Posterior vena cava (tissue), 2 donors: Measurements from ENCODE around the gene AGK. TPM values are rescaled to one million over a fixed set of nuclear protein-coding genes. Genes with fewer than 3 reads are reported as not detected.
"Not testable (repeated sequence)": the region's sequence is repeated elsewhere in the genome, so short reads cannot be mapped to it uniquely, and the experiment has no call there.

Experiments used
- DNase-seq: peaks from one replicate; pipeline ENCODE4 v3.0.0-alpha.2; 2020; ENCODE audit warnings: low spot score
- intact Hi-C, 2 donors: fragments of 100-400 bp; cut with DNase I; formaldehyde crosslinking; loops; one replicate each; pipeline versions ENCODE4 v1.14.1 to v1.14.2; 2022 to 2023
- total RNA-seq, 2 donors: library from RNA; stranded (reverse); fragmentation: NEBNext Ultra II Directional; extraction: Animal tissue kit (Norgen Biotek cat#: 25700); gene quantifications; one replicate each; pipeline ENCODE4 v1.2.1, GENCODE V29; 2021
- donor health status: DM: yes; HTN: yes; CAD: no.
- donor health status: DM: yes; HTN: yes; CAD: no.

Gene AGK
- total RNA-seq, 2 donors from 2014 or later, result 21.2 to 21.6 TPM

DNA sequence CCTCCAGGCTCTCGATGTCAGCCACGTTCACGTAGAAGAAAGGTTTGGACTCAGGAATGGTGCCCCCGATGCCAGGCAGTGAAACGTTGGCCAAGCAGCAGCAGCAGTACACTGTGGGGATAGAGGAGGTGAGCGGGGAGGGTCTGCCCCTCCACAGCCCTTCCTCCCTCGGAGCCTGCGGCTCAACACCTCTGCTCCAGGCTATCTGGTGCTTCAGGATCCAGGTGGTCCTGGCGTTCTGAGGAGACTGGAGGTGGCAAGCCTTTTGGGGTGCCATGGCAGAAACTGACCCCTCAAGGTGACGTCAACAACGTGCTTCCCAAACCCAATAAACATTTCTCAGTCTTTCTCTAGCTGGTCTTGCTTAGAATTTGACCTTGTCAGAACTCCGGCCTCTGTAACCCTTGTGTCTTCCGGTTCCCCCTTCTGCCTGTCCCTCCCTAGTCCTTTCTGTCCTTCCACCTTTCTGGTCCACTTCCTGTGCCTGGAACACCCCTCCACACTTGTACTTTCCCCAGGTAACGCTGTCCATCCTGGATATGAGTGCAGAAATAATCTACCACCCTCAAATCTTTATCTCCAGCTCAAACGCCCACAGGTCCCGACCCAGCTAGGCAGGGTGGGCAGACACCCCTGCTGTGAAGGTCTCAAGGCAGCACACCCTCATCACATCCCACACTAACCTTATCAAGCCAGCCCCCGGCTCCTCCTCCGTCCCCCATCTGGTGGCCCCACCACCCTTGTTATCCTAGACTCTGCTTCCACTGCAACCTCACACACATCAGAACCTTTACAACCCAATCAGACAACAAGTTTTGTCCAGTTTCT, 114.2 kb downstream of the AGK start:
- no peak for DNase-seq

DNA sequence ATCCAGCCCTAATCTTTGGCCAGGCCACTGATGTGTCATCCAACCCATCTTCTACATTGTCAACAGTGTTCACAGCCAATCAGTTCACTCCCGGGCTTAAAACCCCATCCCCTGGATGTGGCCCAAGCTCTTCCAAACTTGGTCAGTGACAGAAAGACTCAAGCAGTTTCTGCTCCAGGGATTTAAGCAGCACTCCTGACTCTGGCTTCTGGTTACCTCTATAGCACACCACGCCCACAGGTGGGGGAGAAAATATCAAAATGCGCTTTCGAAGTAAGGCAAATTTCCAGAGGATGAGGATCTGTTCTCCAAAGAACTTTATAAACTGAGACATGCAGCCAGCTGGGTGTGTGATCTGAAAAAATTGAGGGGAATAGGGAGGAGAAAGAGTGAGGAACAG, 114.9 kb downstream of the AGK start:
- DNase-seq, result no peak
- intact Hi-C loops, result no loop called here

More for the DNA sequence above, 114.2 kb downstream of the AGK start:
- intact Hi-C loops, result no loop called here

DNA sequence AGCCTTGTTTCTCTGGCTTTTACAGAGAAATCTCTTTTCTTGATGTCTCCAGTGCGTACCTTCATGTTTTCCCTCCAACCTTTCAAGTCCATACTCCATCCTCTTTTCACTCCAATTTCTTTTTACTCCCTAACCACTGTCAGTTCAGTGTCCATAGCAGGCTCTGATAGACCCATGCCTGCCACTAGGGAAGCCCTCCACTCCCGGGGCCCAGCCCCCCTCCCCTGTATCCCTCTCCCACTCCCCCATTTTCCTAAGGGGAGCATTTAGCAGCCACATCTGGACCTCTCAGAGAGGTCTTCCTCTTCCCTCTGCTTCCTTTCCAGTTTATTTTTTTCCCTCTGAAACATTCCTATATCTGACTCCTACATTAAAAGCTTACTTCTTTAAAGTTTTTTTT, 117.6 kb downstream of the AGK start:
- no peak for DNase-seq
- intact Hi-C loops, result no loop called here

DNA sequence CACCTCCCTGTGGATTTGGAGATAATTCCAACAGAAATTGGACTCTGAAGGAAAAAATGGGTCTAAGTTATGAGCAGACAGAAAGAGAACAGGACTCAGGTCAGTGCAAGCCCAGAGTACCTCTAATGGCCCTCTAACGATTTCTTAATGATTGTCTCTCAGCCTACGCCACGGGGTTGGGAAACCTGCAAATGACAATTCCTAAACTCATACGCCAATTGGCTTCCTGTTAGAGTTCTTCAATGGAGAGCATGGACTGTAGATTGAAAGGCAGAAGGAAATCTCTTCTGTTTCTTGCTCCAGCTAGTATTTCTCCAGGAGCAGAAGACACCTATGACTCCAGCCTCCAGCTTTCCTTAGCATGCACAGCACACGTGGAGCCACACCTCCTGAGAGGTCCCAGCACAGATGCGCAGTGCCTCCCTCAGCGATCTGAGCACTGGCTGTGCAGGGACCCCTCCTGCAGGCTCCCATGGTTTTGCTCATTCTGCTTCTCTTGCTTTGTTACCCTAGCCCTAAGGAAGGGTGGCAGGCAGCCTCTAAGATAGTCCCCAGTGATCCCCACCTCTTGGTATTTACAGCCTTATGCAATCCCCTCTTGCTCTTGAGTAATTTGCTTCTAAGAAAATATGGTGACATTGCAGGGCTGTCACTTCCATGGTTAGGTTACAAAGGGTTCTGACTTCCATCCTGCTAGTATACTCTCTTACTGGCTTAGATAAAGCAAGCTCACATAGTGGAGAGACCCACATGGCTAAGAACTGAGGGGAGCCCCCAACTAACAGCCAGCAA, 120.7 kb downstream of the AGK start:
- intact Hi-C loops, result no loop called here
- no peak for DNase-seq

DNA sequence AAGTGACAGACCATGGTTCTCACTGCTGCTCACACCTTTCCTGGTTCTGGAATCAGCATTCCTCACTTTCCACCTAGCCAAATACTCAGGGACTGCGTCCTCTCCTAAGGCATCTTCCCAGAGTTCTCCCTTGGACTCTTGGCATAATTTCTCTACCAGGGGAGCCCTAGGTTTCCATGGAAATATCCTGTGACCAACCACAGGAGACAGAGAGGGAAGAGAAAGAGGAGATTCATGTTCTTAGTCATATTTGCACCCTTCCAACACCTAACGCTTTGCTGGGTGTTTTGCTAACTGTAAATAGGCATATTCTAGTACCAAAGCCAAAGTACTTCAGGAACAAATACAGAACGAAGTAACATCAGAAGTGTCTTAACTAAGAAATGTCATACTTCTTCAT, 122.1 kb downstream of the AGK start:
- no peak for DNase-seq
- intact Hi-C loops, result no loop called here

DNA sequence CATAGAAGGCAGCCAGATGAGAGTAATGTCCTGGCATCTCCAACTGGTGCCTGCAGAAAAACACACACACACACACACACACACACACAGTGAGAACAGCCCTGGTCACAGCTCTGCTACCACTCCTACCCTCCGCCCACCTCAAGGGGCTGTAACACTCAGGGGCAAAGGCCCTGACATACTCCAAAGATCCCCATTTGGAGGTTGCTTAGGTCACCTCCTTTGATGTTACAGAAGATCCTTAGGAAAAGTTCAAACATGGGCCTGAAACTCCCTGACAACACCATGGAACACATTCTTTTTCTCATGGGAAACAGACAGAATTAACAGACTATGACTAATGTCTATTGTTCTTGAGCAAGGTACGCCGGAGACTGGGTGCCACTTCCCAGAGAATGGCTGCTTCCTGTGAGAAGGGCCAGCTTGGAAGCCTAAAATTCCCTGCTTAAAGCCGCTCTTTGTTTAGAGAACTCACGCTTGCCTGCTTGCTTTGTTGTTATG, 123.0 kb downstream of the AGK start:
- DNase-seq, result no peak
- intact Hi-C loops, result no loop called here

DNA sequence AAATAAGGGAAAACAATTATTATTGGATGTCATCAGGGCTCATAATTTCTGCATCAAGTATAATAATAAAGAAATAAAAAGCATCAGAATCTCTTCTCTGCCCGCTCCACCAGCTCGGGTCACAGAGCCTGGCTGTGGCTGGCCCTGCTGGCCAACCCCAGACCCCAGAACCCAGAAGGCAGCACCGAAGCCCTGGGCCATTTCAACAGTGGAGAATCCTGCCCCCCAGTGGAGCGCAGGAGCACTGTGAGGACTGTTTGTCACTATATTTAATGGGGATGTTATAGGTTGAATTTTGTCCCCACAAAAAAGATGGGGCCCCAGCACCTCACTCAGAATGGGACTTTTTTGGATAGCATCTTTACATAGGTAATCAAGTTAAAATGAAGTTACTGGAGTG, 123.5 kb downstream of the AGK start:
- DNase-seq, result no peak
- intact Hi-C loops, result no loop called here

DNA sequence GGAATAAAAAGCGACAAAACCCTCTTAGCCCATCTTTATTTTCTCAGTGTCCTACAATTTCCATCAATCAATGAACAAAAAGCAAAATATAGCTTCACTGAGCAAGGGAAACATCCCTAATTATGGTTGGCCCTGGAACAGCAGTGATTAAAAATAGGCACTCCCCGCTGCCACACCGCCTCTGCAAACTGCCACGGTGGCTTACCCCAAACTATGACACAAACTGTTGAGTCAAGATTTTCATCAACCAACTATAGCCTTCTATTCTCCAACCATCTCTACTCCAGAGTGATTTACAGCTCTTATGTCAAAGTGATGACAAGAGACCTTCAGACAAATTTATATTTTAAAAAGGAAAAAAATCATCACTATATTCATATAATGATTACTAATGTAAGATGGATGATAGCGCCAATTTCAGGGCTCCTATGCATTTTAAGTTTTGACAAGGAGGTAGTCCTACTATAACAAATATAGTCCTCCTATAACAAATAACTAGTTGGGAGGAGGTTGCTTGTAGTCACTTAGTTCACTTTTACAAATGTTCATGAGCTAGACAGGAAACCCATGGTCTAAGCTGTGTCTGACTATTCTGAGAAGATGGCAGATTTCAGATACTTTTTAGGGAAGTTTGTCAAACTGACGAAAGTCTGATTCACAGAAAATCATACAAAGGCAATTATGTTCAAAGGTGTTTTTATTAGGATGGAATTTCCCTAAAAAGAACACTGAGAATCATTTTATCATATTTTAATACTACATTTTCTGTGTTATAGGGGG, 124.4 kb downstream of the AGK start:
- DNase-seq, result no peak
- intact Hi-C loops, result no loop called here

DNA sequence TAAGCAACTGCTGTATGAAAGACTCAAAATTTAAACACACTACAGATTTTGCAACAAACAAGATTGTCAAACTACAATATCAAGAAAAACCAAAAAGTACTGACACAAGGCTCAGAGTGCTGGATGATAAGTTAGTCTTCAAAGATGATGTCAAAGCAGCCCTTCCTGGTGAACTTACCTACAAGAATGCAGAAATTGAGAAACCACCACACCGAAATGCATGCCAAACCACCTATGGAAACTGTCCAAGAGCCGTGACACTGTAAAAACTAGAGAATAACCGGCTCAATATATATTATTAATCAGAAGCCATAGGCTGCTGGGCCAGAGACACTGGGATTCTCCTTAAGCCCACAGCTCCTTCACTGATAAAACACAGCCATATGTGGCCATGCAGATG, 125.4 kb downstream of the AGK start:
- DNase-seq, result no peak
- intact Hi-C loops, result no loop called here

DNA sequence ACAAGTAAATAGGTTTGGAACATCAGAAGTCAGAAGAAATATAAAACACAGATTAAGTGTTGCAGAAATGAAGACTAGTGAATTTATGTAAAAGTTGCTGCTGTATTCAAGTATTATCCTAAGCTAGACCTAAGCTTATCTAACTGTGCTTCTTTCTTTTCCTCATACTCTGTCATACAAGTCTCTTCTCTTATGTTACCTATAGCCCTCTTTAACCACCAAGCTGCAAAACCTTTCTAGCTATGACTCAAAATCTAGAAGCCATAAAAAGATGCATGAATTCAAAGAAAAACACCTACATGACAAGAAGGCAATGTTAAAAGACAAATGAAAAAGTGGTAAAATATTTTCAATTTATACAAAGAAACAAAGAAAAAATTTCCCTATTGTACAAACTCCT, 127.8 kb downstream of the AGK start:
- intact Hi-C loops, result no loop called here
- no peak for DNase-seq

DNA sequence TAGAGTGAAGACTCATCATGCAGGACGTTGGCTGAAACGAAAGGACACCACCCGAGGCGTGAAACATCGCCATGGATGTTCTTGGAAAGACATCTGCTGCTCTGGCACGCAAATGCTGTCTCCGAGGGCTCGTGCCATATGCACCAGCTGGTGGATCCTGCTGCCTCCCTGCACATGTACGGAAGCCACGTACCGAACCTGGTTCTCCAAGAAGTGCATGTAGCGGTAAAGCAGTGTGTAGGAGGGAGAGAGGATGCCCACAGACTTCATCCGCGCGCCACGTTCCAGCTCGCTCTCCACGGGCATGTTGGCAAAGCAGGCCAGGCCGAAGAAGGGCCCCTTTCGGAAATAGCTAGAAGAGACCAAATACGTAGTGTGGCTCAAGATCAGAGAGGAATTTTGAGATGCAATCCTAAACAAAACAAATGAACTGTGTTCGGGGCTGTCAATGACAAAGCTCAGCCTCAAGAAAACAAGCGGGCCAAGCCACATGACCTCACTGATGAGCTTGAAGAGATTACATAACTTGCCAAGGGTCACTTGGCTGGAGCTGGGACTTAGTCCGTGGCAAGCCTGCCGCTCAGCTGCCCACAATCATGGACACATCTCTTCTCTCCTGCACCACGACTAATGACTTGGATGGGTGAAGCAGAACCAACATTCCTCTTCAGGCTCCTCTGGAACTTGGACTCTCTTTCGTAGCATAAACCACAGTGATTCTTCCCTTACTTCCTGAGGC, 134.2 kb downstream of the AGK start:
- intact Hi-C loops, result no loop called here
- DNase-seq, result no peak

DNA sequence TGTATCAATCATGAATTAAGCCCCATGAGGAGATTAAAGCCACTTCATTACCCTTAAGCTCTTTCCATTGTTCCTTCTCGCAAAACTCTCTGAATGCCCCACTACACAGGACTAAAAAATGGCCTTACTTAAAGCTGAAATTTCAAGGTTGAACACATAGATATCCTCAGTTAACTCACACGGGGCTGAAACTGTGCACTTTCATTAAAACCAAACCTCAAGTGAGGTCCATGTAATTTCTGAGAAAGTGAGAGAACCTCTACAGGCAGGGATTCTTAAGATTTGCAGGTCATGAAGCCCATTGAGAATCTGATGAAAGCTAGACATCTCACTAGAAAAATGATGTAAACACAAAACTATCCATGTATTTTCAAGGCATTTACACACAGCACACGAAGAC, 134.9 kb downstream of the AGK start:
- intact Hi-C loops, result no loop called here

DNA sequence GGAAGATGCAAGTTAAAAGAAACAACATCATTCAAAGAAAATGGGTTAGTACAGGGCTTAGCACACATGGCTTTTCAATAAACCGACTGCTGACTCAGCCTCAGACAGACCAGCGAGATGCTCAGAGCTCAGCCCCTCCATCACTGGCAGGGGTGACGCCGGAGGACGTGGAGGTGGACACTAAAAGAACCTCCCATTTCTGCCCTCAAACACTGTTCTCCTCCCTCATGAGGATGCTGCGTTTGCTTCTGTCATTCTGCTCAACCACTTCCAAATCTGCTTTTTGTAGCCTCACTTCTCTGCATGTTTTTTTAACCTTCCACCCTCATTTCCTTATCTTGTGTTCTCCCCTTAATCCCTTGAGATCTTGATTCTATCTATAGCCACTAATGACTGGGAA, 135.5 kb downstream of the AGK start:
- intact Hi-C loops, result no loop called here
- DNase-seq, result no peak

More for the DNA sequence above, 134.9 kb downstream of the AGK start:
- no peak for DNase-seq

DNA sequence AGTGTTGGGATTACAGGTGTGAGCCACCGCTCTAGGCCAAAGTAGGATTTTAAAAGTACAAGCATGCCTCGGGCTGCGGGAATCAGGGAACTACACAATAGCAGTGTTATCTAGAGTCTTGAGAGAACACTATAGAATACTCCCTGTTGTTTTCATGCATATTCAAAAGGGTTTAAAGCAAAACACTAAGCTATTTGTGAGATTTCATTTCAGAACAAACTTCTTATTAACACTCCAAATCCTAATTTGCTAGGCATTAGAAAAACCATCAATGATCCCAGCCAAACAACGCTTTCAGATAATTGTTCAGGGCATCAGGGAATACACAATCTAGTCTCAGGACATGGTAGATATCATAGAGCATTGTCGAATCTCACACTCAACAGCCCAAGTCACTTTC, 136.8 kb downstream of the AGK start:
- no peak for DNase-seq
- intact Hi-C loops, result no loop called here

DNA sequence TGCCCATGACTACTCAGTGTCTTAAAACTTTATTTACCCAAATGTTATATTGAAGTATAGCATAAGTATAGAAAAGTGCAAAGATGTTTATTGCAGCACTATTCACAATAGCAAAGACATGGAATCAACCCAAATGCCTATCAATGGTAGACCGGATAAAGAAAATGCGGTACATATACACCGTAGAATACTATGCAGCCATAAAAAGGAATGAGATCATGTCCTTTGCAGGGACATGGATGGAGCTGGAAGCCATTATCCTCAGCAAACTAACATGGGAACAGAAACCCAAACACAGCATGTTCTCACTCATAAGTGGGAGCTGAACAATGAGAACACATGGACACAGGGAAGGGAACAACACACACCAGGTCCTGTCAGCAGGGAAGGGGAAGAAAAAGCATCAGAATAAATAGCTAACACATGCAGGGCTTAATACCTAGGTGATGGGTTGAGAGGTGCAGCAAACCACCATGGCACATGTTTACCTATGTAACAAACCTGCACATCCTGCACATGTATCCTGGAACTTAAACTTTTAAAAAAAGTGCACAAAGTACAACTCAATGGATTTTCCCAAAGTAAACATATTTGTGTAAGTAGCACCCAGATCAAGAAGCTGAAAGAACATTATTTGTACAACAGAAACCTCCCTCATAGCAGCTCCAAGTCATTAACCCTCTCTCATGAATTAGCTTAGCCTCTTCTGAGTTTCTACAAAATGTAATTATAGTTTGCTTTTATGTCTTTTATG, 138.0 kb downstream of the AGK start:
- DNase-seq, intact Hi-C loops: not testable (repeated sequence)

DNA sequence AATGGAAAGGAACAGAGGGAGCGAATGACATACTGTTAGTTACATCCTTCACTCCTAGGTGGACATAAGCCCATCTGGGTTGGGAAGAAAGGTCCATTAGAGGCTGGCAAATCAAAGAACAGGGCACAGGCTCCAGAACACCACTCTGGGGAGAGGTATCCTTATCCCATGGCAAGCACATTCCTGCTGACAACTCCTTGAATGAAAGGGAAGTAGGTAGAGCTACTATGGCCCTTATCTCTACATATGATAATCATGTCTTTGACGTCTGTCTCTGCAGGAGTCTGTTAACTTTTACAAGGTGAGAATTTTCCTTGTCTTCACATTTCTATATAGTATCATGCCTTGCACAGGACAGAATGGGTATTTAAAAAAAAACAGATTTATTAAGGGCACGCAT, 140.3 kb downstream of the AGK start:
- intact Hi-C loops, result no loop called here
- DNase-seq, result no peak

DNA sequence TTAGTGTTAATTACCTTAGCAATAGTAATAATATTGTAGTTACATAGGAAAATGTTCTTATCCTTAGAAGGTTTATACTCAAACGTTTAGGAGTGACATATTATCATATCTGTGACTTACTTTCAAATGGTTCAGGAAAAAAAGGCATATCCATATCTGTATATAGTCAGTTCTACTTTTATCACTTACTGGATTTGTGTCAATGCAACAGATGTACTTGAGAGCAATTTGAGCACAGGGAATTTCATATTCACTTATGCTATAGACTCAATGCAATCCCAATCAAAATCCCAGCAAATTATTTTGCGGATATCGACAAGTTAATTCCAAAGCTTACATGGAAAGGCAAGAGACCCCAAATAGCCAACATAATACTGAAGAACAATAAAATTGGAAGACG, 140.8 kb downstream of the AGK start:
- no peak for DNase-seq
- intact Hi-C loops, result no loop called here

DNA sequence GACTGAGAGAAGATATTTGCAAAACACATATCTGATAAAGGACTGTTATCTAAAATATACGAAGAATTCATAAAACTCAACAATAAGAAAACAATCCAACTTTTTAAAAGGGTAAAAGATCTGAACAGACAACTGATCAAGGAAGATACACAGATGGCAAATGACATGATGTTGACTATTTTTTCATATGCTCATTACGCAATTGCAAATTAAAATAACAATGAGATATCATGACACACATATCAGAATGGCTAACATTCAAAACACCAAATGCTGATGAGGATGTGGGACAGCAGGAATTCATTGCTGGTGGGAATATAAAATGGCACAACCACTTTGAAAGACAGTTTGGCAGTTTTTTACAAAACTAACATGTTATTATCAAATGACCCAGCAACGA, 141.9 kb downstream of the AGK start:
- DNase-seq, result no peak
- intact Hi-C loops, result no loop called here
